GM18519 (cell line): ENCODE results near the gene SMYD3.
"Not testable (repeated sequence)": the region's sequence is repeated elsewhere in the genome, so short reads cannot be mapped to it uniquely, and the experiment has no call there.

Experiments
- ATAC-seq: cut with Tn5 transposase; IDR thresholded peaks from one replicate; pipeline ENCODE4 v1.9.1; 2021; ENCODE audit warnings: mild to moderate bottlenecking, moderate library complexity; ENCODE audit not compliant: unreplicated experiment, low FRiP score

SMYD3 gene

GRCh38 chr1:245802941-245803665, 704.0 kb downstream of the SMYD3 start:
- ATAC-seq, result no peak

GRCh38 chr1:245800901-245801605, 706.0 kb downstream of the SMYD3 start:
- no peak for ATAC-seq

GRCh38 chr1:245798349-245798711, 708.7 kb downstream of the SMYD3 start:
- no peak for ATAC-seq

- no peak for ATAC-seq
These were observed 709.3 kb downstream of the SMYD3 start for GRCh38 chr1:245797592-245798348.

GRCh38 chr1:245791410-245792312, 715.4 kb downstream of the SMYD3 start:
- ATAC-seq, result no peak

- no peak for ATAC-seq
These were observed 716.6 kb downstream of the SMYD3 start for GRCh38 chr1:245790441-245790840.

- no peak for ATAC-seq
These were observed 718.2 kb downstream of the SMYD3 start for GRCh38 chr1:245788886-245789285.

GRCh38 chr1:245788269-245788668, 718.8 kb downstream of the SMYD3 start:
- no peak for ATAC-seq

GRCh38 chr1:245786948-245787347, 720.1 kb downstream of the SMYD3 start:
- no peak for ATAC-seq

- ATAC-seq, result no peak
These were observed 727.0 kb downstream of the SMYD3 start for GRCh38 chr1:245779797-245780755.

- no peak for ATAC-seq
These were observed 729.3 kb downstream of the SMYD3 start for GRCh38 chr1:245777752-245778151.

GRCh38 chr1:245776694-245777332, 730.3 kb downstream of the SMYD3 start:
- no peak for ATAC-seq

GRCh38 chr1:245776139-245776538, 730.9 kb downstream of the SMYD3 start:
- ATAC-seq, result no peak

- not testable (repeated sequence) for ATAC-seq
These were observed 732.1 kb downstream of the SMYD3 start for GRCh38 chr1:245774931-245775330.

- no peak for ATAC-seq
These were observed 732.9 kb downstream of the SMYD3 start for GRCh38 chr1:245774196-245774595.

- ATAC-seq, result no peak
These were observed 733.7 kb downstream of the SMYD3 start for GRCh38 chr1:245773344-245773743.

- ATAC-seq, result no peak
These were observed 734.3 kb downstream of the SMYD3 start for GRCh38 chr1:245772739-245773138.

GRCh38 chr1:245772325-245772724, 734.8 kb downstream of the SMYD3 start:
- no peak for ATAC-seq
